Measurements from ENCODE around the gene FER. TPM values are rescaled to one million over a fixed set of nuclear protein-coding genes. Genes with fewer than 3 reads are reported as not detected.
"Not testable (repeated sequence)": the region's sequence is repeated elsewhere in the genome, so short reads cannot be mapped to it uniquely, and the experiment has no call there.

FER gene
- total RNA-seq, 1 donor from 2014 or later: 12.3 TPM

GRCh38 chr5:108935611-108936010 is 187.9 kb downstream of the FER start:
- DNase-seq: no peak
- intact Hi-C loops (cut with micrococcal nuclease): no loop called here
- ATAC-seq: no peak

- ATAC-seq (no peak), DNase-seq (no peak)
- intact Hi-C loops (cut with micrococcal nuclease): no loop called here
These were observed 189.5 kb downstream of the FER start for GRCh38 chr5:108937221-108937620.

GRCh38 chr5:108940506-108940905 is 192.8 kb downstream of the FER start:
- DNase-seq (no peak), ATAC-seq (no peak)

GRCh38 chr5:108941746-108942145 is 194.0 kb downstream of the FER start:
- intact Hi-C loops (cut with micrococcal nuclease): no loop called here
- DNase-seq (no peak), ATAC-seq (no peak)

More at GRCh38 chr5:108940506-108940905, 192.8 kb downstream of the FER start:
- intact Hi-C loops (cut with micrococcal nuclease): no loop called here

- DNase-seq (no peak), ATAC-seq (no peak)
- intact Hi-C loops (cut with micrococcal nuclease): no loop called here
These were observed 195.0 kb downstream of the FER start for GRCh38 chr5:108942701-108943100.

GRCh38 chr5:108945094-108945493 is 197.4 kb downstream of the FER start:
- ATAC-seq (no peak), DNase-seq (no peak)
- intact Hi-C loops (cut with micrococcal nuclease): no loop called here

GRCh38 chr5:108946008-108946407 is 198.3 kb downstream of the FER start:
- ATAC-seq (no peak), DNase-seq (no peak)
- intact Hi-C loops (cut with micrococcal nuclease): no loop called here

GRCh38 chr5:108947164-108947563 is 199.5 kb downstream of the FER start:
- no peak for DNase-seq
- intact Hi-C loops (cut with micrococcal nuclease): no loop called here
- no peak for ATAC-seq

- no peak for DNase-seq
- intact Hi-C loops (cut with micrococcal nuclease): no loop called here
- no peak for ATAC-seq
These were observed 202.6 kb downstream of the FER start for GRCh38 chr5:108950276-108950675.

GRCh38 chr5:108953940-108954339 is 206.2 kb downstream of the FER start:
- intact Hi-C loops (cut with micrococcal nuclease): no loop called here
- DNase-seq (no peak), ATAC-seq (no peak)

- intact Hi-C loops (cut with micrococcal nuclease): no loop called here
- ATAC-seq: no peak
- DNase-seq: no peak
These were observed 209.6 kb downstream of the FER start for GRCh38 chr5:108957333-108957732.

GRCh38 chr5:108966910-108967309 is 219.2 kb downstream of the FER start:
- ATAC-seq (no peak), DNase-seq (no peak)
- intact Hi-C loops (cut with micrococcal nuclease): no loop called here

- ATAC-seq (no peak), DNase-seq (no peak)
- intact Hi-C loops (cut with micrococcal nuclease): no loop called here
These were observed 226.9 kb downstream of the FER start for GRCh38 chr5:108974594-108974993.

GRCh38 chr5:108975697-108976096 is 228.0 kb downstream of the FER start:
- ATAC-seq (no peak), DNase-seq (no peak)
- intact Hi-C loops (cut with micrococcal nuclease): no loop called here

GRCh38 chr5:108983461-108984092 is 235.9 kb downstream of the FER start:
- intact Hi-C loops (cut with micrococcal nuclease): no loop called here
- ATAC-seq: no peak

GRCh38 chr5:108989761-108990392 is 242.2 kb downstream of the FER start:
- ATAC-seq (no peak), DNase-seq (no peak)
- intact Hi-C loops (cut with micrococcal nuclease): no loop called here

More at GRCh38 chr5:108983461-108984092, 235.9 kb downstream of the FER start:
- no peak for DNase-seq

GRCh38 chr5:108992396-108993085 is 244.8 kb downstream of the FER start:
- DNase-seq; intact Hi-C loops (cut with micrococcal nuclease); ATAC-seq: not testable (repeated sequence)

GRCh38 chr5:108993440-108993839 is 245.7 kb downstream of the FER start:
- DNase-seq; ATAC-seq; intact Hi-C loops (cut with micrococcal nuclease): not testable (repeated sequence)

GRCh38 chr5:108997720-108998119 is 250.0 kb downstream of the FER start:
- no peak for ATAC-seq

GRCh38 chr5:108998216-108998615 is 250.5 kb downstream of the FER start:
- DNase-seq (no peak), ATAC-seq (no peak)
- intact Hi-C loops (cut with micrococcal nuclease): no loop called here

More at GRCh38 chr5:108997720-108998119, 250.0 kb downstream of the FER start:
- DNase-seq: no peak
- intact Hi-C loops (cut with micrococcal nuclease): no loop called here

All from left ventricle myocardium superior (tissue), 1 donor.